IMR-90 (cell line): ENCODE results near the gene AP2B1. TPM values are rescaled to one million over a fixed set of nuclear protein-coding genes. Genes with fewer than 3 reads are reported as not detected.

ENCODE experiments used
- ATAC-seq: fragments of 200-7000 bp; cut with Tn5 transposase; 2 replicates; pipeline ENCODE4 v1.9.1; 2020; ENCODE audit warnings: low read depth, mild to moderate bottlenecking, moderate library complexity
- BruUV-seq: library from RNA; stranded (reverse); fragments of 400-500 nt; replicated peaks from 2 replicates; lab custom pipeline; 2021; lab: Mats Ljungman, UMichigan
- CTCF ChIA-PET: fragments of 300-600 bp; formaldehyde crosslinking; extraction: SDS; loops from one replicate; lab custom pipeline; 2021; ENCODE audit warnings: antibody characterized with exemption; lab: Yijun Ruan, JAX
- POLR2A ChIA-PET: fragments of 300-600 bp; sonication (Branson Sonifier 250); formaldehyde crosslinking; loops from one replicate; lab custom pipeline; 2022; ENCODE audit warnings: antibody characterized with exemption; ENCODE audit not compliant: unreplicated experiment; lab: Charles Lee
- DNase-seq: peaks from one replicate; pipeline ENCODE4 v3.0.0; 2013
- H2AFZ ChIP-seq: replicated peaks from 2 replicates; pipeline ENCODE3; 2013; ENCODE audit warnings: low read length, mild to moderate bottlenecking; ENCODE audit not compliant: poor library complexity
- H2AK5ac ChIP-seq: 2 replicates; pipeline ENCODE4 v1.6.1; 2013; ENCODE audit warnings: low read depth, low read length, inconsistent platforms
- H2AK9ac ChIP-seq: replicated peaks from 2 replicates; pipeline ENCODE3; 2013; ENCODE audit warnings: mild to moderate bottlenecking, low read depth, low read length, moderate library complexity; ENCODE audit not compliant: poor library complexity
- H2BK120ac ChIP-seq: 2 replicates; pipeline ENCODE4 v1.6.1; 2013; ENCODE audit warnings: low read depth, low read length, inconsistent platforms
- H2BK15ac ChIP-seq: 3 replicates; pipeline ENCODE4 v1.6.1; 2013; ENCODE audit warnings: low read depth, low read length, inconsistent platforms
- H2BK20ac ChIP-seq: 2 replicates; pipeline ENCODE4 v1.6.1; 2013; ENCODE audit warnings: low read depth, mild to moderate bottlenecking, inconsistent platforms, low read length, moderate library complexity
- H2BK5ac ChIP-seq: 2 replicates; pipeline ENCODE4 v1.6.1; 2013; ENCODE audit warnings: mild to moderate bottlenecking, low read depth, low read length, inconsistent platforms; ENCODE audit not compliant: poor library complexity, severe bottlenecking
- H3K14ac ChIP-seq: replicated peaks from 2 replicates; pipeline ENCODE4 v1.6.1; 2013; ENCODE audit warnings: low read depth, low read length, inconsistent platforms
- H3K18ac ChIP-seq: 2 replicates; pipeline ENCODE4 v1.6.1; 2013; ENCODE audit warnings: low read depth, low read length, control low read depth
- H3K23ac ChIP-seq: 2 replicates; pipeline ENCODE4 v1.6.1; 2013; ENCODE audit warnings: low read depth, low read length, inconsistent platforms
- H3K27ac ChIP-seq: 2 replicates; pipeline ENCODE4 v1.5.1; 2013; ENCODE audit warnings: mild to moderate bottlenecking, control low read depth, low read length; ENCODE audit not compliant: insufficient read depth
- H3K27me3 ChIP-seq: 2 replicates; pipeline ENCODE4 v1.6.1; 2013; ENCODE audit warnings: low read length; ENCODE audit not compliant: control insufficient read depth, insufficient read depth
- H3K36me3 ChIP-seq: 2 replicates; pipeline ENCODE4 v1.6.1; 2013; ENCODE audit warnings: low read length, mixed read lengths; ENCODE audit not compliant: control insufficient read depth, insufficient read depth
- H3K4ac ChIP-seq: 2 replicates; pipeline ENCODE4 v1.6.1; 2013; ENCODE audit warnings: low read depth, low read length, inconsistent platforms
- H3K4me1 ChIP-seq: 2 replicates; pipeline ENCODE4 v1.6.1; 2013; ENCODE audit warnings: low read length, mixed read lengths; ENCODE audit not compliant: control insufficient read depth, insufficient read depth
- H3K4me2 ChIP-seq: 2 replicates; pipeline ENCODE4 v1.6.1; 2013; ENCODE audit warnings: low read depth, mild to moderate bottlenecking, control low read depth, low read length, moderate library complexity
- H3K4me3 ChIP-seq: 2 replicates; pipeline ENCODE4 v1.5.1; 2013; ENCODE audit warnings: low read depth, mild to moderate bottlenecking, control low read depth, low read length, moderate library complexity; ENCODE audit not compliant: insufficient read depth
- H3K56ac ChIP-seq: 2 replicates; pipeline ENCODE4 v1.6.1; 2013; ENCODE audit warnings: low read length, inconsistent platforms; ENCODE audit not compliant: insufficient read depth; ENCODE audit errors: extremely low read depth
- H3K79me1 ChIP-seq, 2 experiments: 2 replicates each; pipeline ENCODE4 v1.6.1; 2013; ENCODE audit warnings: low read length in 2 of 2, inconsistent platforms in 1 of 2, low read depth in 1 of 2
- H3K9ac ChIP-seq: 2 replicates; pipeline ENCODE4 v1.6.1; 2013; ENCODE audit warnings: low read depth, low read length, control low read depth
- H3K9me1 ChIP-seq: 2 replicates; pipeline ENCODE4 v1.6.1; 2013; ENCODE audit warnings: low read length, inconsistent platforms; ENCODE audit not compliant: insufficient read depth
- H3K9me3 ChIP-seq: 2 replicates; pipeline ENCODE4 v1.6.1; 2013; ENCODE audit warnings: low read length; ENCODE audit not compliant: control insufficient read depth, insufficient read depth
- H4K20me1 ChIP-seq: 2 replicates; pipeline ENCODE4 v1.6.1; 2013; ENCODE audit warnings: low read length, inconsistent platforms; ENCODE audit not compliant: insufficient read depth
- H4K5ac ChIP-seq: 2 replicates; pipeline ENCODE4 v1.6.1; 2013; ENCODE audit warnings: mild to moderate bottlenecking, low read depth, low read length, control low read depth
- H4K8ac ChIP-seq, 2 experiments: 2 replicates each; pipeline ENCODE4 v1.6.1; 2013; ENCODE audit warnings: low read depth in 2 of 2, low read length in 2 of 2, control low read depth in 1 of 2, inconsistent platforms in 1 of 2
- H4K91ac ChIP-seq: 2 replicates; pipeline ENCODE4 v1.6.1; 2013; ENCODE audit warnings: low read depth, low read length, inconsistent platforms; ENCODE audit not compliant: insufficient read depth
- MAZ ChIP-seq: IDR thresholded peaks from 2 replicates; pipeline ENCODE4 v1.6.1; 2012; ENCODE audit warnings: low read depth, mild to moderate bottlenecking, low read length, improper control_type of control experiment, moderate library complexity, borderline replicate concordance
- RCOR1 ChIP-seq: IDR thresholded peaks from 2 replicates; pipeline ENCODE4 v1.6.1; 2012; ENCODE audit warnings: mild to moderate bottlenecking, low read length, improper control_type of control experiment; ENCODE audit not compliant: insufficient replicate concordance
- WGBS, 2 experiments: methylation state at CpG; one replicate each; pipeline versions ENCODE4 v1.1.5 to v1.1.7; 2013; ENCODE audit warnings: missing lambda C conversion rate in 2 of 2; ENCODE audit not compliant: insufficient read length in 1 of 2; ENCODE audit errors: extremely low coverage in 2 of 2; 5-methylcytosine and 5-hydroxymethylcytosine counted together
- dilution Hi-C: fragments of 300-500 bp; cut with HindIII; formaldehyde crosslinking; loops from one replicate; pipeline ENCODE4 v1.14.3; 2018; ENCODE audit warnings: low sequenced_read_pairs; ENCODE audit not compliant: unreplicated experiment
- in situ Hi-C: fragments of 300-500 bp; cut with MboI; formaldehyde crosslinking; loops from 3 replicates; pipeline ENCODE4 v1.14.3; 2019; ENCODE audit warnings: low sequenced_read_pairs, inconsistent platforms, mixed read lengths
- intact Hi-C: fragments of 100-400 bp; cut with micrococcal nuclease; formaldehyde crosslinking; loops from 2 replicates; pipeline ENCODE4 v1.10.0; 2022
- polyA plus RNA-seq, 3 experiments: library from polyadenylated mRNA; depleted of rRNA; stranded (reverse); fragments of >200 nt; gene quantifications; 2 replicates each; pipeline ENCODE4 v1.2.3, GENCODE V29; 2012; ENCODE audit warnings: low replicate concordance in 1 of 3
- total RNA-seq: library from RNA; depleted of rRNA; stranded (reverse); fragments of >200 nt; gene quantifications from 2 replicates; pipeline ENCODE4 v1.2.3, GENCODE V29; 2012

AP2B1 gene
- total and polyA plus RNA-seq, 2 of the 4 experiments (the other 2 are of a cell fraction): 102 to 125 TPM

DNA sequence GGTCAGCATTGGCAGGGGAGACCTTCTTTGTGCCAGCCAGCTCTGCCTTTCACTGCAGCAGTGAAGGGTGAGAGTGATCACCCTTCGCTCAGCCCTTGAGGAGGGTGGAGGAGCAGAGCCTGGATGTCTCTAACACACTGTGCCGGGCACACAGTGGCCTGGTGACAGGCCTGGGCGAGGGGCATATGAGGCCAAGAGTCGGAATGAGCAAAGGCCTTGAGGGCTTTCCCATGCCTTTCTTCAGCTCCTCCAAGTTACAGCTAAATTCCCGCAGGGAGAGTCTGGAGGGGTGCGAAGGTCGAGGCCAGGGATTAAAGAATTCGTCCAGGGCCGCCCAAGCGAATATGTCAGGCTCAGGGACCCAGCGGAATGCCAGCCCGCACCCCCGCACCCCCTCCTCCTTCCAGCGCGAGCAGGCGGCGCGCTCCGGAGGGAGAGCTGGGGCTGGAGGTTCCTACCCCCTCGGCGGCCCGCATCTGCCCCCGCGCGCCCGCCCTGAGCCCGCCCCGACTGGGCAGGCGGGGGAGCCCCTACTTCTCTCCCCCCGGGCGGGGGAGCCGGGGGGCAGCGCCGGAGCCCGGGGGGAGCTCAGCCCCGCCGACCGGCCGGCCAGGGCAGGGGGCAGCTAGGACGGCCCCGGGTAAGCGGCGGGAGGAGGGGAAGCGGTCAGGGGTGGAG is 144.3 kb downstream of the AP2B1 start, which contains the start of gene RASL10B:
TSS of gene RASL10B (plus strand) at position 401 of the 678 bp plus-strand sequence. CDS start 3,546 bp downstream, outside the sequence.
- BruUV-seq: no TSS peak
- Histone ChIP-seq H3K4ac (peak within 1 kb of the TSS; percentile 15; the same call in 1 of the 2 replicates), H3K9me3 (no peaks in the 10 kb centered on the region), H4K20me1 (peaks cover 8% of the 10 kb centered on the region; the same call in 1 of the 2 replicates), H3K9me1 (peaks cover 8% of the 10 kb centered on the region), H3K4me1 (peaks cover 10% of the 10 kb centered on the region), H3K23ac (no peak within 1 kb of the TSS), H3K79me1 (peaks cover 0 to 14% of the 10 kb centered on the region in 2 experiments; a peak in 2 of 4 replicates), H3K56ac (no peak within 1 kb of the TSS), H2BK120ac (no peak within 1 kb of the TSS), H3K4me3 (peak within 1 kb of the TSS; percentile 58), H3K9ac (peak within 1 kb of the TSS; percentile 69), H2BK20ac (no peak within 1 kb of the TSS), H2BK15ac (no peak within 1 kb of the TSS), H3K27ac (no peak within 1 kb of the TSS), H2BK5ac (no peak within 1 kb of the TSS), H3K36me3 (no peaks in the 10 kb centered on the region), H4K91ac (no peak within 1 kb of the TSS), H4K5ac (0 out of 2 replicates have a peak within 1 kb of the TSS, but pooled peaks have one; percentile 10), H2AK5ac (0 out of 2 replicates have a peak within 1 kb of the TSS, but pooled peaks have one; percentile 2), H2AFZ (peak within 1 kb of the TSS; percentile 82), H3K4me2 (peak within 1 kb of the TSS; percentile 92), H4K8ac (no peak within 1 kb of the TSS), H3K14ac (peak within 1 kb of the TSS; percentile 55; the same call in 1 of the 2 replicates), H3K27me3 (no peaks in the 10 kb centered on the region), H3K18ac (0 out of 2 replicates have a peak within 1 kb of the TSS, but pooled peaks have one; percentile 17), H2AK9ac (peak within 1 kb of the TSS; percentile 35)
- dilution Hi-C loops (no loop called here), intact Hi-C loops (no loop called here), in situ Hi-C loops (loop anchor here (25.0 kb wide), 1 partner anchor 369 kb away; the partner anchor contains the start of gene SLFN11)
- CTCF ChIA-PET: no interaction called here
- DNase-seq (peak; percentile 31), ATAC-seq (peak; percentile 90)
- TF ChIP-seq RCOR1: no peak
- peak; percentile 83 for TF ChIP-seq MAZ
- no CpG with 5 or more reads among the region's 44 CpGs for WGBS, 2 experiments
- POLR2A ChIA-PET: no interaction called here
